Daoy (cell line): ENCODE data around the gene SYNPO2L. TPM values are rescaled to one million over a fixed set of nuclear protein-coding genes. Genes with fewer than 3 reads are reported as not detected.
"Not testable (repeated sequence)": the region's sequence is repeated elsewhere in the genome, so short reads cannot be mapped to it uniquely, and the experiment has no call there.

Source experiments
- DNase-seq: peaks from one replicate; pipeline ENCODE4 v3.0.0-alpha.2; 2015; ENCODE audit warnings: low read depth
- total RNA-seq: library from RNA; depleted of rRNA; stranded (reverse); fragments of >200 nt; shearing (Covaris generic); gene quantifications from 2 replicates; pipeline ENCODE4 v1.2.3, GENCODE V29; 2014; rRNA removed

SYNPO2L gene, protein sequence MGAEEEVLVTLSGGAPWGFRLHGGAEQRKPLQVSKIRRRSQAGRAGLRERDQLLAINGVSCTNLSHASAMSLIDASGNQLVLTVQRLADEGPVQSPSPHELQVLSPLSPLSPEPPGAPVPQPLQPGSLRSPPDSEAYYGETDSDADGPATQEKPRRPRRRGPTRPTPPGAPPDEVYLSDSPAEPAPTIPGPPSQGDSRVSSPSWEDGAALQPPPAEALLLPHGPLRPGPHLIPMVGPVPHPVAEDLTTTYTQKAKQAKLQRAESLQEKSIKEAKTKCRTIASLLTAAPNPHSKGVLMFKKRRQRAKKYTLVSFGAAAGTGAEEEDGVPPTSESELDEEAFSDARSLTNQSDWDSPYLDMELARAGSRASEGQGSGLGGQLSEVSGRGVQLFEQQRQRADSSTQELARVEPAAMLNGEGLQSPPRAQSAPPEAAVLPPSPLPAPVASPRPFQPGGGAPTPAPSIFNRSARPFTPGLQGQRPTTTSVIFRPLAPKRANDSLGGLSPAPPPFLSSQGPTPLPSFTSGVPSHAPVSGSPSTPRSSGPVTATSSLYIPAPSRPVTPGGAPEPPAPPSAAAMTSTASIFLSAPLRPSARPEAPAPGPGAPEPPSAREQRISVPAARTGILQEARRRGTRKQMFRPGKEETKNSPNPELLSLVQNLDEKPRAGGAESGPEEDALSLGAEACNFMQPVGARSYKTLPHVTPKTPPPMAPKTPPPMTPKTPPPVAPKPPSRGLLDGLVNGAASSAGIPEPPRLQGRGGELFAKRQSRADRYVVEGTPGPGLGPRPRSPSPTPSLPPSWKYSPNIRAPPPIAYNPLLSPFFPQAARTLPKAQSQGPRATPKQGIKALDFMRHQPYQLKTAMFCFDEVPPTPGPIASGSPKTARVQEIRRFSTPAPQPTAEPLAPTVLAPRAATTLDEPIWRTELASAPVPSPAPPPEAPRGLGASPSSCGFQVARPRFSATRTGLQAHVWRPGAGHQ
- not detected in 2 replicates for total RNA-seq

- DNase-seq = no peak
Measured at GRCh38 chr10:73655990-73656298, at the start of gene SYNPO2L. Gene SYNPO2L, minus strand, starts transcription at chr10:73656029. Its CDS starts 107 bp downstream, at chr10:73655922.

DNA sequence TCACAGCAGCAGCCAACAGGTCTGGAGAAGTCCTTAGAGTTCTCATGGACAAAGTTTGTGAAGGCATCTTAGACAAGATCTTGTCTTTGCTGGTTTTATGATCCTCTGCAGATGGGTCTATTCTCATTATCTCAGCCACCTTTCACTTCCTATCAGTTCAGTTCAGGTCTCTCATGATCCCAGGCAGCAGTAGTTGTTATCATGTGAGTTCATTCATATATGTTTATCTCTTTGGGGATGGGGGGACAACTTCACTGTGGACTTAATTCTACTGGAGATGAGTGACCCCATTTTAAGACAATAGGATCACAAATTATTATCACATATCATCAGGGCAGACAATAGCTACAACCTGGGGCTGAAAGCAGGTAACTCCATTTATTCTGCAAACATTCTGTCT is 48.1 kb upstream of the SYNPO2L start:
- DNase-seq = not testable (repeated sequence)

DNA sequence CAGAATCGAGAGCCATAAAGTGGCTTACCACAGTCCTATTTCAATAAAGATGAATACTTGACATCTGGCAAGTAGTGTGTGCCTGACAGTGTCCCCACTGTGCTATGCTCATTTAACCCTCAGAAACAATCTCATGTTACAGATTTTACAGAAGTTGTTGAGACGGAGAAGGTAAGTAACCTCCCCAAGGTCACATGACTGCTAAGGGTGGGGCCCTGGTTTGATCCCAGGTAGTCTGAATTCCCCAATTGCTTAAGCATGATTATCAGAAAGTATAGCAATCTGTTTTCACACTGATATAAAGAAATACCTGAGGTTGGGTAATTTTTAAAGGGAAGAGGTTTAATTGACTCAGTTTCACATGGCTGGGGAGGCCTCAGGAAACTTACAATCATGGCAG is 43.0 kb upstream of the SYNPO2L start:
- DNase-seq = not testable (repeated sequence)

- not testable (repeated sequence) for DNase-seq
Measured at GRCh38 chr10:73697675-73698159, 41.9 kb upstream of the SYNPO2L start, which contains the start of gene AGAP5. Gene AGAP5, minus strand, starts transcription at chr10:73698109. Its CDS starts 354 bp downstream, at chr10:73697755.

DNA sequence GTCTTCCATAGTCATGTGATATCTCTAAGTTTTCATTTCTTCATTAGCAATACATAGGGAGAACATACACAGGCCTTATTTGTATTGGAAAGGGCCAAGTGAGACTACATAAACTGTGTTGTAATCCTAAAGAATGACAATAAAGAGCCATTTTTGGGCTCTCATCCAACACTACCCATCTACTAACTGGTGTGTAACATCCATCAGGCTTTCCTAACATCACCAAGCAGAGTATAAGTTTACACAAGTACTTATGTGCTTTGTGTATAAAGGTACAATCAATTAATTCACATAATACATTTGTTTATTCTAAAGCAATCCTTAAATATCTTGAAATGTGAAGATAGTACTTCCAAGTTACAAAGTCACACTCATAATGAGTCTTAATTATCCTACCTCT is 39.5 kb upstream of the SYNPO2L start:
- DNase-seq = not testable (repeated sequence)

DNA sequence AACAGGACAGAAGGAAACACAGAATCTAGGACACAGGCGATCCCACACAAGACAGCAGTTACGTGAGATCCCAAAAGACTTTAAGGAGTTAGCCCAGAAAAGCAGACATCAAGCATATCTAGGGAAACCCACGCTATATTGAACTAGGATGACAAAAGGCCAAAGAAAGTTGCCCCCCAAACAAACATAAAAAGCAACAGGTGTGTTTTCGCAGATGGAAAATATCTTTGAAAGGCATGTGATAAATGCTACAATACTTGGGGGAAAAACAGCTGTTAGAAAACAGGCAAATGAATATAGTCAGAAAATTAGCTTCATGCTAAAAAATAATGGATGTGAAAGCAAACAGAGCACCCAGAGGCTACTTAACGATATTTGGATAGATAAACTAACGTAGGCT is 34.9 kb upstream of the SYNPO2L start:
- not testable (repeated sequence) for DNase-seq

DNA sequence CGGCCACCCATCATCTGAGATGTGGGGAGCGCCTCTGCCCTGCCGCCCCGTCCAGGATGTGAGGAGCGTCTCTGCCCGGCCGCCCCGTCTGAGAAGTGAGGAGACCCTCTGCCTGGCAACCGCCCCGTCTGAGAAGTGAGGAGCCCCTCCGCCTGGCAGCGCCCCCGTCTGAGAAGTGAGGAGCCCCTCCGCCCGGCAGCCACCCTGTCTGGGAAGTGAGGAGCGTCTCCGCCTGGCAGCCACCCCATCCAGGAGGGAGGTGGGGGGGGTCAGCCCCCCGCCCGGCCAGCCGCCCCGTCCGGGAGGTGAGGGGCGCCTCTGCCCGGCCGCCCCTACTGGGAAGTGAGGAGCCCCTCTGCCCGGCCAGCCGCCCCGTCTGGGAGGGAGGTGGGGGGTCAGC is 33.8 kb upstream of the SYNPO2L start:
- not testable (repeated sequence) for DNase-seq

GRCh38 chr10:73687641-73688040 is 31.8 kb upstream of the SYNPO2L start:
- not testable (repeated sequence) for DNase-seq

- not testable (repeated sequence) for DNase-seq
Measured at GRCh38 chr10:73674546-73674945, 18.7 kb upstream of the SYNPO2L start.

DNA sequence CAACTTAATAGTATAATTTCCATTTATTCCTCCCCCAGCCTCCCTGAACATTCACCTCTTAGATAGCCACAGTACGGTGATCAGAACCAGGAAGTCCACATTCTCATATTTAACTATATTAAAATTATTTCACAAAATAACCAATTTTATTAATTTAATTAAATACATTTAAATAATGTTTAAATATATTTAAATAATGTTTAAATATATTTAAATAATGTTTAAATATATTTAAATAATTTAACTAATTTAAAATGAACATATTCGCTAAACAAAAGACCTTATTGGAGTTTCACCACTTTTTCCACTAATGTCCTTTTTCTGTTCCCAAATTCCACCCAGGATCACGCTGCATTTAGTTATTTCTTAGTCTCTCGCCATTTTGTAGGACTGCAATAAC is 12.5 kb upstream of the SYNPO2L start:
- DNase-seq = not testable (repeated sequence)

- not testable (repeated sequence) for DNase-seq
Measured at GRCh38 chr10:73666153-73666809, 10.5 kb upstream of the SYNPO2L start.

DNA sequence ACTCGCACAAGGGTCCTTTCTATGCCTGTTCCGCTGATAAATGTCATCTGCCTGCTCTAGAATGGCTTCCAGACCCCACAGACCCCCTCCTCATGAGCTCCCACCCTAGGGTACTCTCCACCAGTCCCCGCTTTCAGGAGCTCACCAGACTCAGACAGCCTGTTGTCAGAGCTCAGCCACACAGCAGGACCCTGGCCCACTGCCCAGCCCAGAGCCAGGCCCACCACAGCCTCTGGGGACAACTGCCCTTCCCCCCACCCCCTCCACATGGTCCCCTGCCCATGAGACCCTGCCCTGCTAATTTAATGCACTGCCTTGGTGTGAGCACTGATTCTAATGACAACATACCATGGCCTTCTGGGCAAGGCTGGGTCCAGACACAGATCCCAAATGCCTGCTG is 9.8 kb upstream of the SYNPO2L start:
- DNase-seq = not testable (repeated sequence)

GRCh38 chr10:73664156-73665040 is 8.6 kb upstream of the SYNPO2L start:
- DNase-seq = not testable (repeated sequence)

- not testable (repeated sequence) for DNase-seq
Measured at GRCh38 chr10:73663621-73664020, 7.8 kb upstream of the SYNPO2L start.

- not testable (repeated sequence) for DNase-seq
Measured at GRCh38 chr10:73662705-73663104, 6.9 kb upstream of the SYNPO2L start.

GRCh38 chr10:73655257-73655989 is 406 bp downstream of the SYNPO2L start:
- DNase-seq = no peak

DNA sequence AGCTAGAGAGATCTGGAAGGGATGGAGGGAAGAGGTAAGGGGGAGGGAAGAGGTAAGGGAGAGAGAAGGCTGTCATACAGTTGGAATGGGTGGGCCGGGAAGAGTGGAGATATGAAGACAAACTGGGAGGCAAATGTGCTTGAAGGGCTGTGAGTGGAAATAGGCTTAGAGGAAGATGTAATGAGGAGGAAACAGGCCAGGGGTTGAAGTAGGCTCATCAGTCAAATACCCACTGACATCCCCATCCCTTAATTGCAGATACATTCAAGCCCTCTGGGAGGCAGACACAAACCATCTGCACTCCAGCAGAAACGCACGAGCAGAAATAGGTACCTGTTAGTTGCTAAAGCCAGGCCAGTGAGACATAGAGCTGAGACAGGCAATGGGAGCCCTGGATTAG is 2.1 kb downstream of the SYNPO2L start:
- peak; percentile 16 for DNase-seq

GRCh38 chr10:73653195-73653594 is 2.6 kb downstream of the SYNPO2L start:
- no peak for DNase-seq

GRCh38 chr10:73650537-73651331 is 5.1 kb downstream of the SYNPO2L start:
- peak; percentile 49 for DNase-seq
